HG02588 (cell line): ENCODE data around the gene CCDC63.

Source experiments
- ATAC-seq: cut with Tn5 transposase; IDR thresholded peaks from one replicate; pipeline ENCODE4 v1.9.1; 2021; ENCODE audit warnings: mild to moderate bottlenecking, moderate library complexity; ENCODE audit not compliant: unreplicated experiment

CCDC63 gene

DNA sequence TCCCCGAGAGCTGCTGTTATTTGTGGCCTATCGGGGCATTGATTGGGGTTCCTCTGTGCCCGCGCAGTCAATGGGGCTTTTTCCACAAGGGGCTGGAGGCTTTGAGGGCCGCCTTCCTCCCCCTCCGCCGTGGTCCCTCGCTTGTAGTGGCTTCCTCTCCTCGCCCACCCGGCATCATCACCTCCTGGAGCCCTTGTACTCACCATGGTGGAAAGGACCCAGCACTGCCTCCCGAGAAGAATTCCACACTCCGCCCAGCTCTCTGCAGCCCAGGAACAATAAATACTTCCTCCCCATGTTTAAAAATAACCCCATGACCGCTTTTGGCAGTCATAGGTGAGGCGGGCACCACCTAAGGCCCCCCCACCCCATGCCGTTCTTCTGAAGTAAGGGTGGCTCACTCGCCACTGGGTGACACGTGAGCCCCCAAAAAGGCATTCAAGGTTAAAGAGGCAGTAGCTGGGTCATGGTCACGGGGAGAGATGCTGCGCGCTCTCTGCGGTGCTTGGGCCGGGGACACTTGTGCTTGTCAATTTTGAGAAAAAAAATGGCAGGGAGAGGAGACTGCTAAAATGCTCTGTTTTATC is 73.6 kb downstream of the CCDC63 start, which contains the start of gene MYL2:
Gene MYL2 (minus strand): TSS at position 256 of the 587 bp plus-strand sequence. CDS start 50 bp downstream, at position 206.
- no peak for ATAC-seq

DNA sequence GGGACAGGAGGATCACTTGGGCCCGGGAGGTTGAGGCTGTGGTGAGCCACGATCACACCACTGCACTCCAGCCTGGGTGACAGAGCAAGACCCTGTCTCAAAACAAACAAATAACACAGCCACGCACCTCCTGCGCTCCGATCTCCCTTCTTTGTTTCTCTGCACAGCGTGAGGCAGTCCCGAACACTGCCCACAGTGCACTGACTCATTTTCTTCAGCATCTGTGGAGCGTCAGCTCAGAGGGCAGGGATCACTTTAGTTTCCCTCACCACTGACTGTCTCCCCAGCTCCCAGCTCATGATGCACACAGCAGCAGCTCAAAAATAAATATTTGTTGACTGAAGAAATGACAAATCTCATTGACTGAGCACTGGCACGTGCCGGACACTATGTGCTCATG is 74.5 kb downstream of the CCDC63 start:
- ATAC-seq = no peak

DNA sequence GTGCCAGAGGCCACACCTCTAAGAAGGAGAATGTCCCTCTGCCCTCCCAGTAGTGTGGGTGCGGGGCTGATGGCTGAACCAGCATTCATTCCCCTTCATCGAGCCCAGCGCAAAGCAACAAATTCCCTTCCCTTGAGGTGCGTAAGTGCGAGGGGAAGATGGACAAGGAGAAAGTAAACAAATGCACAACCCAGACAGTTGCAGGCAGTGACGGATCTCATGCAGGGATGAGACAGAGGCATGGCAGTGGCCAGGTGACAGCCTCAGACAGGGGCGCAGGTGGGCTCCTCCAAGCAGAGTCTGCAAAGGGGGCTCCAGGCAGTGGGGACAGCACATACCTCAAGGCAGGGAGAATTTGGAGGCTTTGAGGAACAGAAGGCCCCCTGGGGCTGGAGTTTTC is 75.9 kb downstream of the CCDC63 start:
- no peak for ATAC-seq

DNA sequence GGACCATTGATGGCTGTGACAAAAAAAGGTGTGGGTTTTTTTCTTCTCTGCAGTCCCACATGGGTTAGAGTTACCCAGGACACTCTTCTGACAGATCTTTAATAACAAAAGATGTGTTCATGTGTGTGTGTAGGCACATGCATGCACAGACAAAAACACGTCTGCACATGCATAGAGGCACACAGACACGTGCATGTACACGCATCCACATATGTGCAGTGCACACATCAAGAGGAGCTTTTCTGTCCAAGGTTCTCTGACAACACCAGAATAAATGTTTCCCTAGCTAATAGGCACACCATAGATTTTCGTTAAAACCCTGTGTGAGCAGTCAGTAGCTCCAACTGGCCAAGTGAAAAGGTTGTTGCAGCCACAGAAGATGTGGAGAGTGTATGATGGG is 76.4 kb downstream of the CCDC63 start:
- no peak for ATAC-seq

DNA sequence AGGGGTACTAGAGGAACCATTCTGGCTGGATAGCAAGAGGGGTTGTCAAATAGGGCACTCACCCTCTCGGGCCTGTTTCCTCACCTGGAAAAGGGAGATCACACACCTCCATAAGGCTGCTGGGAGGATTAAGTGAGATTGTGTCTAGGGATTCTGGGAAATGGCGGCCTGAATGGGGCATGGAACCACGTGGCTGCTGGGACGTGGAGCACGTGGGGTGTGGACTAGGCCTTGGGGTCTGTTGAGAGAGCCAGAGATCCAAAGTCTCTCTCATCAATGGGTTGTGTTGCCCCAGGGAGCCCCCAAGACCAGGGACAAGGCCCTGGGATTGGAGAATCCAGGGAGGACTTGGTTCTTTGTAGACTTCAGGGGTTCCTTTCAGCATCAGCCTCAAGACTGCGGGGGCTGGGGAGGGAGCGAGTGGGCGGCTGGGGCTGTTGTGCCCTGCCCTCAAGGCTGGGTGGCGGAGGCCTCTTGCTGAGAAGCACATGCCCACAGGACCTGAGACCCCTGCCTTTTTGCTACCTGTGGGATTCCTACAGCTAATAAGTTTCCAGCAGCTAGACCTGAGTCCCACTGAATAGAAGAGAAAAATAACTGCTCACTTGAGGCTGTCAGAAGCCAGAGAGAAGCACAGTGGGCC is 77.0 kb downstream of the CCDC63 start:
- no peak for ATAC-seq

GRCh38 chr12:110927546-110927945 is 80.8 kb downstream of the CCDC63 start:
- no peak for ATAC-seq

- ATAC-seq = no peak
Observed at GRCh38 chr12:110928700-110929099, 81.9 kb downstream of the CCDC63 start.

DNA sequence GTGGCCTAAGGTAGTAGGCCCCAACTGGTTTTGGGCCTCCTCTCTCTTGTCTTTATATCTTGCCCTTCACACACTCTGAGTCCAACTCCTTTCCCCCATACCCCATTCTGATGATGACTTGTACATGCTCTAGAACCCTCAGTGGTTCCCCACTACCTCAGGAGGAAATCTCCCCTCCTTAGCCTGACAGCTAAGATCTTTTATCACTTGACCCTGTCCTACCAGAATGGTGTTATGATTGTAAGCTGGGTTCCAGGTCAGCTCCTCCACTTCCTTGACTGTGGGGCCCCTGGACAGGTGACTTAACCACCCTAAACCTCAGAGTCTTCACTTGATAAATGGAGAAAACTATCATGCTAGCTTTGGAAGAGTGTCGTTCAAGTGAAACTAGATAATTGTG is 83.0 kb downstream of the CCDC63 start:
- ATAC-seq = no peak

GRCh38 chr12:110930348-110931314 is 83.8 kb downstream of the CCDC63 start:
- ATAC-seq = no peak

- ATAC-seq = no peak
Observed at GRCh38 chr12:110931315-110931728, 84.5 kb downstream of the CCDC63 start.

DNA sequence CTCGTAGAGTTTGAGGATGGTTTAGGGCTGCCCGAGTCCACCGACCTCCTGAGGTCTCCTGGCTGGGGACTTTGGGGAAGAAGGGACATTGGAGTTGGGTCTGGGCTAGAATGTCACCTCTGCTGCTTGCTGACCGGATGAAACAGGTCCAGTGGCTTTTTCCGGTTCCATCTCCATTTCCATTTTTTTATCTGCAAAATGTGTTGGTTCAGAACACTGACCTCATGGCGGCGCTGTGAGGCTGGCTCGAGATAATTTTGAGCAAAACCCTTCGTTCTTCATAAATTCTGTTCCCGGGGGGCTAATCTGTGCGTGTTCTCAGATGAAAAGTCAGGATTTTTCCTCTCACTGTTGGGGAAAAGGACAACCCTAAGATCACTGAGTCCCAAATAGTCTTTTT is 85.3 kb downstream of the CCDC63 start:
- no peak for ATAC-seq

- no peak for ATAC-seq
Observed at GRCh38 chr12:110933326-110933974, 86.7 kb downstream of the CCDC63 start.

- no peak for ATAC-seq
Observed at GRCh38 chr12:110934093-110934852, 87.5 kb downstream of the CCDC63 start.

GRCh38 chr12:110935588-110935987 is 88.8 kb downstream of the CCDC63 start:
- no peak for ATAC-seq

DNA sequence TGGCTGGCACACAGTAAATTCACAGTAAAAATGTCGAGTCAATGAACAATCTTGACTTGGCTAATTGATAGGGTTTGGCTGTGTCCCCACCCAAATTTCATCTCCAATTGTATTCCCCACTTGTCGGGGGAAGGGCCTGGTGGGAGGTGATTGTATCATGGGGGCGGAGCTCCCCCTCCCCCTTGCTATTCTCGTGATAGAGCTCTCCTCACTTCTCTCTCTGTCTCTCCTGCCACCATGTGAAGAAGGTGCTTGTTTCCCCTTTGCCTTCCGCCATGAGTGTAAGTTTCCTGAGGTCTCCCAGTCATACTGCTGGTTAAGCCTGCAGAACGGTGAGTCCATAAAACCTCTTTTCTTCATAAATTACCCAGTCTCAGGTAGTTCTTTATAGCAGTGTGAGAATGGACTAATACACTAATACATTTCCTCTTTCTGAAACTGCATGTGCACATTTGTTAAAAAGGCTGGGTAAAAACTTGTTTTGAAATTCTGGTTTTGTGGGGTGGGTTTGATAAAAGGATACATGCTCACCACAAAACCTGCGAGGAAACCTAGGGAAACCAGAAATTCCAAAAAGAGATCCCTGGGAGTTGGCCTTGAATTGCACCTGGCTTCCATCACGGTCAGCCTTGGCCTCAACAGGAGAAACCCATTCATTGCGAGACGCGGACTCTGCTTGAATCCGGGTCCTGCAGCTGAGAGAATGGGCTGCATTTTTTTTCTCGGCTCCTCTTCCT is 89.7 kb downstream of the CCDC63 start:
- no peak for ATAC-seq

DNA sequence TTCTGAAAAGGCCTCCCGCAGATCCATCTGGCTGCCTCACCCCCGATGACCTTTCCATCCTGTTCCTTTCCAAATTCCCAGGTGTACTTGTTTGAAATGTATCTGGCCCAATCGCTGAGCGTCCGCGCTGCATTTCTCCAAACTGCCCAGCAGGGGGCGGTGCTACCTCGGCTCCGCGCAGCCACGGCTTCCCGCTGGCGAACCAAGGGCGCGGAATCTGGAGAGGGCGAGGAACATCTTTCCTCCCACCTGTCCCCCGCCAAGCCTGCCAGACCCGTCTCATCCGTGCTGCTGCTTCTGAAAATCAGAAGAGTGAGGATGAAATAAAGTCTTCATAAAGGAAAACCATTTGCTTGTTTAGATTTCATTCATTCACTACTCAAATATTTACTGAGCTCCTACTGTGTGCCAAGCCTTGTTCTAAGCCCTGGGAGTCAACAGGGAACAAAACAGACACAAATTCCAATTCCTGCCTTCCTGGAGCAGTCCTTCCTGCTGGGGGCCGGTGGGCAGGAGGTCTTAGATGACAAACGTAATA is 90.4 kb downstream of the CCDC63 start:
- ATAC-seq = no peak

DNA sequence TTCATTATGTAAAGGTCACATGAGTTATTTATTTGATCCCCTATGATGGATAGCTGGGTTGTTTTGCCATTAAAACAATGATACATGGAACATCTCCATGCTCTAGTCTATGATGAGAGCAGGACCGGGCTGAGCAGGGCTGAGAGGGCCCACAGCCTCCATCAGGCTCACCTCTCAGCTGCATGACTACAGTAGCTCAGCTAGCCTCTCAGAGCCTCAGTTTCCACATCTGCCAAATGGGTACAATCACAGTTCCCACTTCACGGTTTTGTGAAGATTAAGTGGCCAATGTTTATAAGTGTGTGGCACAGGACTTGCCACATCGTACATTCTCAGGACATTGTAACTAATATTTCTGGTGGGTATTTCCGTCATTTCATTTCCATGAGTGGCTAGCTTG is 93.5 kb downstream of the CCDC63 start:
- no peak for ATAC-seq

DNA sequence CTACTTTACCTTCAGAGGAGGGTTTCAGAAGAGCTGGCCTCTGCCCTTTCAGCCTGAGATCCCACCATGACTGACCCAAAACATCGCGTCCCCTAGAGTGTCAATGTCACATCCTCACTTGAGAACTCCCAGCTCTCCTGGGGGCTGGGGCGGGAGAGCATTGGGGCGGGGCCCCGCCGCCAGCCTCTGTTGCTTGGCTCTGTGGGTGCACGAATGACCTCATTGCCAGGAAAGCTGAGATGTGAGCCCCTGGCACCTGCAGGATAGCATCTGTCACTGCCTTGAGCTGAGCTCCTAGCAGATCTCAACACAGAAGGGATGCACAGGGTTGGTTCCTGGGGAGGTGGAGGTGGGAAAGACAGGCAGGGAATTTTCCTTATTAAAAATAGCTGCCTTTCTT is 94.1 kb downstream of the CCDC63 start:
- no peak for ATAC-seq

- no peak for ATAC-seq
Observed at GRCh38 chr12:110941391-110941790, 94.6 kb downstream of the CCDC63 start.
